ENCODE data around the gene OMP.

DNA sequence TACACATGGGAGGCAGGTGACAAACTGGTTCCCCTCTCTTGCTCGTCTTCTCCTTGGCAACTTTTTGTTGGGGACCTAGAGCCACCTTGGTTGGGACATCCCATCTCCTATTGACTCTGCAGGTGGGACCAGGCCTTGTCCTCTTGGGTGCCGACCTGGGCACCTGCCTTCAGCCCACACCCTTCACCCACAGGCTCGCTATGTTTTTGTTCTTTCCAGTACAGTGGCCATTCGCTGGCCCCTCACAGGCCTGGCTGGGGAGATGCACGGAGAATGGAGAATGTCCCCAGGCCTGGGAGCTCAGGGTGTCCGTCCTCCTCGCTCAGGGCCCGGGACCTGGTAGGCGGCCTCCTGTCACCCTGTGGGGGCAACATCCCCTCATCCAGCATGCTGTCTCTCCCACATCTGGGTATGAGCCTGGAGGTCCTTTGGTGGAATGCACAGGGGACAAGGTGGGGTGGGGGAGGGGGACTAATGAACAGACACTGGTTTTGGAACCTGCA is 14.9 kb upstream of the OMP start:
- TF ChIP-seq CTCF (IDR thresholded peaks at IDR 0.05) (no peak), POLR2A (IDR thresholded peaks at IDR 0.05) (no peak)
